KBM-7 (cell line): ENCODE data around the gene MARCHF10.
"Not testable (repeated sequence)": the region's sequence is repeated elsewhere in the genome, so short reads cannot be mapped to it uniquely, and the experiment has no call there.

Experiments
- DNase-seq: peaks from one replicate; pipeline ENCODE4 v3.0.0-alpha.2; 2015
- in situ Hi-C: fragments of 300-500 bp; cut with MboI; formaldehyde crosslinking; loops from 2 replicates; pipeline ENCODE4 v1.14.3; 2020; ENCODE audit warnings: low sequenced_read_pairs, low pct_unique_long_range_greater_than_20kb, mixed read lengths

MARCHF10 gene

DNA sequence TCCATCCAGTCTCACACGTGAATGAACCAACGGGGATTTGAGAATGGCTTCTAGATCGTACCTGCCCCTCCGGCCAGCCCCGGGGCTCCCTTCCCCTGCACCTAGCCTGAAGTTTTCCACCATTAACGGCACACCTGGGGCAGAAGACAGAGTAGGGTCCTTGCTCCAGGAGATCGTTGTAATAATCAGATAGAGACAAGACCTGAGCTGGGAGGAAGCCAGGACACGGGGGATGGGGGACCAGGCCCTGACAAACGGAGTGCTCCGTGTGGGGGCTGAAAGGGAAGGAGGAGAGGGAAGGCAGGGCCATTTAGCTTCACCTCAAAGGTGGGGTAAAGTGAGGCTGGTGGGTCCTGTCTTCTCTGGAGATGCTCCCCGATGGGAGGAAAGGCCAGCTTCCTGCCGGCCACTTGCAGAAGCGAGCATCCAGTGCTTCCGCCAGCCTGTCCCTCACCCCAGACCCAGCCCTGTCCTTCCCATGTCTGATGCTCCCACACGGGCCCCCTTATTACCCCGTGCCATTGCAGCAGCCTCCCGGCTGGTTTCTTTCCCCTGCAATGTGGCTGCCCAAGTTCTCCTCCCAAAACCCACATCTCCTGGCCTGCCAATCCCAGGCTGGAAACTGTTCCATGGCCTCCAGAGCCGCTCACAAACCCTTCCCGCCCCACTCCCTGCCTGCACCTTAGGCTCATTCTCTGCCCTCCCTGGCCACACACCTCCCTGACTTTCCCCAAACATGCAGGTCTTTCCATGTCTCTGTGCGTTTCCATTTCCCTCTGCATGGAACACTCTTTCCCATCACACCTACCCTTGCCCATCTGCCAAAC lies 101.3 kb downstream of the MARCHF10 start:
- no peak for DNase-seq
- in situ Hi-C loops = loop anchor here (25.0 kb wide), 1 partner anchor 255 kb away; the partner anchor contains the start of gene TANC2

DNA sequence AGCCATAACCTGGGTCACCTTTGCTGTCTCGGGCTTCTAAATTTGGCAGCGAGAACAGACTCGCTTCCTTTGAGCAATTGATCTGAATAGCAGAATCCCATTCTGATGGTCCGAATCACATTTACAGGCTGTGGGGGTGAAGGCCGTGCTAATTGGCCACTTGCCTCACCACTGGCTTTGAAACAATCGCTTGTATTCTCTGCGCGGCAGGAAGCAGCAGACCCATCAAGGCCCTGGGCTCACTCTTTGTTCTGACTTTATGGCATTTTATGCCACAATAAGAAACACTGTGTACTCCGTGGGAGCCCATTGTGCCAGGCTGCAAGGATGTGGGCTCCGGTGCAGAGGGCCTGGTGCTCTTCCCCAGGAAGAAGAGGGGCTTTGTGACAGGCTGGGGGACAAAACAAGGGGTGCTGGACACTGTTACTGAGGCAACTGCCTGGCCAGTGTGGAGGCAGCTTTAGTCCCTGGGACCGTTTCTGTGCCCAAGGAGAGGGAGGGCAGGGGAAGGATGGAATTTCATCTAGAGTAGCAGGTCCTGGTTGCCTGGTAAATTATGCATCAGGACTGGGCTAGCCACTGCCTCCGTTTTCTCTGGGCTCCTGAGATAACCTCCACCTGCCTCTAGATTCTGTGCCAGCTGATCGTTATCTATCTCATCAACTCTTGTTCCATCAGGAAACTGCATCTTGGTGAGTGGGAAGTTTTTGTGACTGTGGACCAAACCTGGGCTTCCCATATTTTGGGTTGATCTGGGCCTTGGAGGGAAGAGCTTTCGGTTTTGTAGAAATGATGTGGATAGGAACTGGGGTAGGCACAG lies 102.1 kb downstream of the MARCHF10 start:
- in situ Hi-C loops = loop anchor here (25.0 kb wide), 1 partner anchor 256 kb away; the partner anchor contains the start of gene TANC2

DNA sequence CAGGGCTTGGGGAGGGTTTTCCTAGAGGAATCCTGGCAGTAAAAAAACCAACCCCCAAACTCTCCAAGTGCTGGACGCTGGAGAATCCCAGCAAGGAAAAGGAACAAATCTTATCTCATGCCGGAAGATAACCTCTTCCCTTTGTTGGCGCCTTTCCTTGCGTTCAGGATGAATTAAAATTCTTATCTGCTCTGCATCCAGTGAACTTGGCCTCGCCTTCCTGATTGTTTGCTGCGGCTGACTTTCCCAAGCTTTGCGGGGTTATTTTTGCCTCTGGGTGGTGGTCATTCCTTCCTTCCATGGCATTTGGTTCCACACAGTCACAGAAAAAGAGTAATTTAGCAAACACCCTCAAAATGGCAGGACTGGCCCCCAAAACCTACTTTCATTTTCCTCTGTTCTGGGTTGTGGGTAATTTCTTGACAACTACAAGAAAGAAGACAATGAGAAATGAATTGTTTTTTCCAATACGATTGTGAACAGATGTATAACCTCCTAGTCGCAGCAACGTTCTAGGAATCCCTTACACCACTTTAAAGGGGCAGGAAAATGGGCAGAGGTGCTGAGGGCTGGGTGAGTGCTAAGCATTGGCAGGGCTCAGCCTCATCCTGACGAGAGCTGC lies 102.8 kb downstream of the MARCHF10 start:
- DNase-seq = no peak
- in situ Hi-C loops = loop anchor here (25.0 kb wide), 1 partner anchor 257 kb away; the partner anchor contains the start of gene TANC2

More for the DNA sequence above, 102.1 kb downstream of the MARCHF10 start:
- no peak for DNase-seq

DNA sequence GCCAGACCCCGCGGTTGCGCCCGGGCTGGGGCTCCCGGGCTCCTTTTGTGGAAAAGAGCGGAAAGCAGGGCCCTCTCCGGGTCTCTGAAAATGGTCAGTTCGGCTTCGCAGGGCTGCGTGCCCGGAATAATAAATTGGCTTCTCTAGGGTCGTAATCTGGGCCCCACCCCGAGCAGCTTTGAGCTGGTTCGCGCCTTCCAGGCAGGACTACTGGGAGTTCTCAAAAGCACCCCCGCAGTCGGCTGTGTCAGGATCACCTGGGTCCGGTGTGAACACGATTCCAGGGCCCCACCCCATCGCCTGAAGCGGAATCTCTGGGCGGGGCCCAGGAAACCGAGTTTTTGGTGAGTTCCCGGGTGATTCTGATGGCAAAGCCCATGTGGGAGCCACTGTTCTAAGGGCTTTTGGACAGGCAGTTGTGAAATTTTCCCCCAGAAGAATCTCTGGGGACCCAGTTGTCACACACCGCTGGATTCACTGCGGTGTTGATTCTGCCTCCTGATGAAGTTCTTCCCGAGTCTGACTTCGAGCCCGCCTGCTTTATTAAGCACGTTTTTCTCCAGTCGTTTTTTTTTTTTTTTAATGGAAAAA lies 103.6 kb downstream of the MARCHF10 start:
- in situ Hi-C loops = loop anchor here (25.0 kb wide), 1 partner anchor 258 kb away; the partner anchor contains the start of gene TANC2
- peak; percentile 45 for DNase-seq

DNA sequence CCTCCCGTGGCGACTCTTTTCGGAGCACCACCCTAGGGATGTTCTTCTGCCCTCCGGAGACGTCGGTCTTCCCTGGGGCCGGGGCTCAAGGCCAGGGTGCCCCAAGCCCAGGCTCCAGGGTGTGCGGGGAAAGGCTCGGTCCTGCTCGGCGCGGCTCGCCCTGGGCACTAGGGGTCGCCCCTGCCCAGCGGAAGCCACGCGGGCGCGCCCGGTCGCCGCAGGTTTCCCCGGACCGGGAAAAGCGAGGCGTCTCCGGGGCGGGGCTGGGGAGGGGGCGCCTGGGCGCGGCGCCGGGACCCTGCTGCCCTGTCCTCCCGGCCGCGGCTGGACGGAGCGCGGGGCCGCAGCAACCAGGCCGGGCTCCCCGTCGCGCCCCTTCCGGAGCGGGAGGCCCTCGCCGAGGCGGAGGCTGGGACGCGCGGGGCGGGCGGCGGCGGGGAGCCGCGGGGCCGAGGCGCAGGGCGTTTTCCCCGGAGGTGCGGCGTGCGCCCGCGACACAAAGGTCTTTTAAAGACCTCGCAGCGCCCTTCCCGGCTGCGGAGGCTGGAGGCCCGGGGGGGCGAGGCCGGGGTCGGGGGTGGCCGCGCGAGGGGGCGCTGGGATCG lies 104.2 kb downstream of the MARCHF10 start:
- peak; percentile 77 for DNase-seq

DNA sequence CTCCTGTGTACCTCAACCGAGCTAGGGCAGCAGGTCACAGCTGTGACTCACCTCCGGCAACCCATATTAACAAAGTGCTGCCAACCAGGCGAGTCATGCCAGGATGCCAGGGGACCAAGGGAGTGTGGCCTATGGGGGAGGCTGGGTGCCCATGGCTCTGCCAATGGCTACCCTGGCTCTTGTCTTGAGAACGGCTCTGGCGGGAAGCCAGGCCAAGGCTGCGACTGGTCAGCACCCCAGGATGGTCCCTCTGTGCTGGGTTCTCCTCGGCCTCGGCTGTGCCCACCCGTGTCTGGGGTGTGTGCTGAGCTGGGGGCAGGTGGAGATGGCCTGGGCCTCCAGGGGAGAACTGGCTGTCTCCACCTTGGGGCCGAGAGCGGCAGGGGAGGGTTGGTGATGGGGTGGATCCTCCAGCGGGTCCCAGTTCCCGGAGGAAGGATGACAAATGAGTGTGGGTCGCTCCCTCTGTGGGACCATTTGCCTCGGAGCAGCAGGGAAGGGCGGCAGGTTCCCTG lies 104.8 kb downstream of the MARCHF10 start:
- in situ Hi-C loops = loop anchor here (25.0 kb wide), 1 partner anchor 259 kb away; the partner anchor contains the start of gene TANC2
- DNase-seq = no peak

More for the DNA sequence above, 104.2 kb downstream of the MARCHF10 start:
- in situ Hi-C loops = loop anchor here (25.0 kb wide), 1 partner anchor 258 kb away; the partner anchor contains the start of gene TANC2

DNA sequence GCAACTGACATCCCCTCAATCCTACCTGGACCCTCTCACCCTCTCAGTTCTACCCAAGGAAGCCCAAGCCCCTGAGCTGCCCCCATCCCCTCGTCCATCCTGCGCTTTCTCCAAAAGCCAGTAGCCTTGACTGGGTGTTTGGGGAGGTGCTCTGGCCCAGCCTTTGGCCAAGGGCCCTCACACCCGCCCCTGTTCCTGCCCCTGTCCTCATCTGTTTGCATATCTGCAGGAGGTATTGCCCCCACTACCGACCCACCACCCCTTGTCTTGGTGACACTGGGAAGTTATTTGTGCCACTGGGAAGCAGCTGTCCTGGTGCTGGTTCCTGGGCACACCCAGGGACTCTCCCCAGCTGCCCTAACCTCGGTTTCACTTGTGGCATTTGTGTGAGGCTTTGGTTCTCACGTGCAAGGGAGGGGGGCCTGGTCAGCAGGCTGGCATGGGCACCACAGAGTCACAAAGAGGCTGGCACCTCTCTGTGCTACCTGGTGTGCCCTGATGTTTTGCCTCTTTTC lies 105.3 kb downstream of the MARCHF10 start:
- no peak for DNase-seq
- in situ Hi-C loops = loop anchor here (25.0 kb wide), 1 partner anchor 259 kb away; the partner anchor contains the start of gene TANC2

DNA sequence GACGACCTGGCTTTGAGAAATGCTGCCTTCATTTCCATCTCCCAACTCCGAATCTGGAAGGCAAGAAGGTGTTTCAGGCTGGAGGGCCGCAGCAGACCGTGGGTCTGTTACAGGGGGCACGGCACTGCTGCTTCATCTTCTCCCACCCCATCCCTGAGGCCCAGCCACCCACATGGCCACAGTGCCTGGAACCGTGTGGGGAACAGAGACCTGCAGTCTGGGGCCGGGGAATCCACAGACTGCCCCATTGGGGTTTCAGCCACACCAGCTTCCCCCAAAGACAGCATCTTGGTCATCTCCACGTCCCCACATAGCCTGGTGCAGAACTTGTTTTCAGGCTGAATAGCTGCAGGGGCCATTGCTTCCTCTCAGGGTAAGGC lies 106.4 kb downstream of the MARCHF10 start:
- in situ Hi-C loops = loop anchor here (25.0 kb wide), 1 partner anchor 261 kb away; the partner anchor contains the start of gene TANC2
- no peak for DNase-seq

DNA sequence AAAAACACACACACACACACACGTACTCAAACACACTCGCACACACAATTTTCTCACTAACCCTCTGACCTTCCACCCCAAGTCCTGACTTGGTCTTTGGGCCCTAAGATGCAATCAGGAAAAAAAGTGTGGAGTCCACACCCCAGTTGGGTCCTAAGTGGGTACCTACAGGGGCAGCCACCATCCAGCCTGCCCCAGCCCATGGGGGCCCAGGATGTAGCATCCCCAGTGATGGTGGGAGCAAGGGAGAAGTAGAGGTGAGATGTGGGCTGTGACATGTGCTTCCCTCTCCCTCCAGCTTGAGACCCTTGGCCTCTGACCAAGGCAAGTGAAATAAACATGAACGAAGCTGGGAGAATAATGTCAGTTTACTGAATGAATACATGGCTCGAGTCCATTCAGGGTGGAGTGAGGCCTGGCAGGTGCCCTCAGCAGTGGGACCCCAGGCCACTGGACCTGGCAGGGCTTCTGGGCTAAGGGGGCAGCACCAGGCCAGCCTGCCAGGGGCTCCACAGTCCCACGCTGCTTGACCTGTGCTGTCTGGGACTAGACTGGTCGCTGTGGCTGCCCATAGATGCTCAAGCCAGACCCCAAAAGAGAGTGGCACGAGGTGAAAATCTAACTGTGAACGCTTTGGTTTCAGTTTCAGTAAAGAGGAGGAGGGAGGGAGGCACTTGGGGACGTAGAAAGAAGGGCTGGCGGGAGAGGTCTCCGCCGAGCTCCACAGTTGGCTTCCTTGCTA lies 107.0 kb downstream of the MARCHF10 start:
- in situ Hi-C loops = loop anchor here (25.0 kb wide), 1 partner anchor 261 kb away; the partner anchor contains the start of gene TANC2
- DNase-seq = no peak

DNA sequence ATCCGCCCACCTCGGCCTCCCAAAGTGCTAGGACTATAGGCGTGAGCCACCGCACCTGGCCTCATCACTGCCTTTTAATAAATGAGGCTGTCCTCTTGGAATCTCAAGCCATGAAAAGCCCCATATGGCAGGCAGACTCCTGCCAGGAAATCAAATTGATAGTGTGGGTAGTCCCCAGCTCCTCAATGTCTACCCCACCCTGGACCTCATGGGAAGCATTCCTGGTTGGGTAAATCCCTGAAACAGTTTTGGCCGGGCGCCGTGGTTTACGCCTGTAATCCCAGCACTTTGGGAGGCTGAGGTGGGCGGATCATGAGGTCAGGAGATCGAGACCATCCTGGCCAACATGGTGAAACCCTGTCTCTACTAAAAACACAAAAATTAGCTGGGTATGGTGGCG lies 109.7 kb downstream of the MARCHF10 start:
- in situ Hi-C loops = loop anchor here (25.0 kb wide), 1 partner anchor 714 kb away; no protein-coding TSS in a partner anchor
- DNase-seq = not testable (repeated sequence)

DNA sequence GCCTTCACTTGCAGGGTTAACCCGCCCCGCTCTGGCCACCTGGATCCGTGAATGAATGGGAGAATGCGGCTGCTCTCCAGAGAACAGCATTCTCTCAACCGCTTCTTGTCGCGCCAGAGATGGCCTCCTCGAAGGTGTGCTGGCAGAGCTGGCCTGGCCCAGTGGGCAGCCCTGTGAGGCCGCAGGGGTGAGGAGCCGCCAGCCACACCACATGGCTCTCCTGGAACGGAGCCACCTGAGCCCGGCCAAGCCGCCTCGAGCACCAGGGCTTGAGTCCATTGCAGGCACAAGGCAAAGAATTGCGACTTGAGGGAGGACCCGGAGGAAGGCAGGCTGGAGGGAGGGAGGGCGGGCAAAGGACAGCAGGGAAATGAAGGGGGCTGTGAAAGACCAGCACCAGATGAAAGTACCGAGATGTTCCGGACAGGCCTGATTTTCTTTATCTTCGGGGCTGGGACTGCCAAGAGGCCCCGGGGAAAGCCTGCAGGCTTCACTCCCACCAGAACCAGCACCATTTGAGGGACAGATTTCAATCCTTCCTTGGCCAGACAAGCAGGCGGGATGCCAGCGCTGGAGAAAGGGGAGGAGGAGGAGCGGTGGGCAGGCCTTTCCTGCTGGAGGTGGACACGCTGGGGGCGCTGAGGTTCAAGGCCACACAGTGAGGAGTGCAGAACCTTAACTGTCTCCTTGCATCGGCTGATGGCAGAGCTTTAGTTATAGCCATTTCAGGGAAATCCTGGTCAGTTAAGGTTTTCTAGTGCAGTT lies 111.2 kb downstream of the MARCHF10 start:
- no peak for DNase-seq
- in situ Hi-C loops = loop anchor here (25.0 kb wide), 1 partner anchor 715 kb away; no protein-coding TSS in a partner anchor

DNA sequence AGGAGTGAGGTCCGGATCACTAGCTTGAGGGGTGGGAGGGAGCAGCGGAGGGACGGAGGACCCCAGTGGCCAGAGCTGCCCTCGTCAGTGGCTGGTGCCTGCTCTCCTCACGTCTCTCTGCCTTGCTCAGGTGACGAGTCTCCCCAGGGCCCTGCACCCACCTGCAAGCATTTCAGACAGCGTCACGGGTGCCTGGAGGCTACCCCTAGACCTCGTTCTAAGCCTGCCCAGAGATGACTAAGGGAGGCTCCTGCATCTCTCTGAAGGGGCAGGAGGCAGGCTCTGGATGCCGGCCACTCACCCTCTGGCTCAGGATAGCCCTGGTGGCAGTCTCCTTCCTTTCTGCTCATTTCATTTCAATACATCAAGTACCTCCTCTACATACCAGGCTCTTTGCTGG lies 111.9 kb downstream of the MARCHF10 start:
- in situ Hi-C loops = loop anchor here (25.0 kb wide), 1 partner anchor 716 kb away; no protein-coding TSS in a partner anchor
- no peak for DNase-seq

DNA sequence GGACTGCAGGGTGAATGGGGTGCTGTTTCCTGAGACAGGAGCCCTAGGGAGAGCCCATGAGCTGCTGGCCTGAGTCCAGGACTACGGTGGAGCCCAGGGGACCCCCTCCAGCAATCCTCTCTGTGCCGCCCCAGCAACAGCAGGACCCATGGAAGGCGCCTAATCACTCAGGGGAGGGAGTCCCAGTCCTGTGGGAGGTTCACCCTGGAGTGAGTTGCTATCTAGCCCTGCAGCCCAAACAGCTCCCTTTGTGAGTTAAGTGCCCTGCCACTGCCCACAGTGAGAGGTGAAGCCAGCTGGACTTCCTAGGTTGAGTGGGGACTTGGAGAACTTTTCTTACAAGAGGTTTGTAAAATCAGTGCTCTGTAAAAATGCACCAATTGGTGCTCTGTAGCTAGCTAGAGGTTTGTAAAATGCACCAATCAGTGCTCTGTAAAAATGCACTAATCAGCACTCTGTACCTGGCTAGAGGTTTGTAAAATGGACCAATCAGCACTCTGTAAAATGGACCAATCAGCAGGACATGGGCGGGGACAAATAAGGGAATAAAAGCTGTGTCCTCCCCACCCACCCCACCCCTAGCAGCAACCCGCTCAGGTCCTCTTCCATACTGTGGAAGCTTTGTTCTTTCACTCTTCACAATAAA lies 112.9 kb downstream of the MARCHF10 start:
- DNase-seq = not testable (repeated sequence)
- in situ Hi-C loops = loop anchor here (25.0 kb wide), 1 partner anchor 717 kb away; no protein-coding TSS in a partner anchor

DNA sequence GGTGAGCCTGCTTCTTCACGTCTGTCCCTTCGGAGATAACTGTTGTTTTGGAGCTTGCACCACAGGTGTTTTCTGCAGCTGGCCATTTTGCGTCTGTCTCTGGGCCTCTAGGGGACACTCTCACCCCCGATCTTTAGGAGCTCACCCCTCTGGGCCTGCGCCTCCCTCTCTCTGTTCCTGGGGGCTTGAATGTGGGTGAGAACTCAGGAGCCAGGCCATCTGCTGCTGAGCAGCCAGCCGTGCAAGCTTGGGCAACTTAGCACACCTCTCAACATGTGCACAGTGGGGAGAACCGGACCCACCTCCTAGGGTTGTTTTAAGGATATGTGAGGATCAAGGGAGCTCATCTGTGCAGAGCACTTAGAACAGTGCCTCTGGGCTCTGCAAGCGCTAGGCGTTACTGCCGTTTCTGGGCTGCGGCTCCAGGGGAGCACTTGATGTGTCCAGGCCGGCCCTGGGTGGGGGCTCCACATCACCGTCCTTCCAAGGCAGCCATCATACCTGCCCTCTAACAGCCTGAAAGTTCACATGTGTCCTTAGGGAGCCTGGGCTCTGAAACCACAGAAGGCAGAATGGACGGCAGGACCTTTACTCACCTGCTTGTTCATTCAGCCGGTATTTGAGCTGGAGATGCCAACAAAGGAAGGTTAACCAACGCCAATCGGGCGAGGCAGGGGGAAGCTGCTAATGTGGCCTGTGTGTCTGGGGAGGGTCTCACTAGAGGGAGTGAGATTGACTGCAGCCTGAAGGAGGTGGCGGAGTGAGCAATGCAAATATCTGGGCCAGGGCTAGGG lies 114.3 kb downstream of the MARCHF10 start:
- in situ Hi-C loops = loop anchor here (25.0 kb wide), 1 partner anchor 718 kb away; no protein-coding TSS in a partner anchor
- no peak for DNase-seq
